ENCODE measurements around the gene AP1G2.

AP1G2 gene

DNA sequence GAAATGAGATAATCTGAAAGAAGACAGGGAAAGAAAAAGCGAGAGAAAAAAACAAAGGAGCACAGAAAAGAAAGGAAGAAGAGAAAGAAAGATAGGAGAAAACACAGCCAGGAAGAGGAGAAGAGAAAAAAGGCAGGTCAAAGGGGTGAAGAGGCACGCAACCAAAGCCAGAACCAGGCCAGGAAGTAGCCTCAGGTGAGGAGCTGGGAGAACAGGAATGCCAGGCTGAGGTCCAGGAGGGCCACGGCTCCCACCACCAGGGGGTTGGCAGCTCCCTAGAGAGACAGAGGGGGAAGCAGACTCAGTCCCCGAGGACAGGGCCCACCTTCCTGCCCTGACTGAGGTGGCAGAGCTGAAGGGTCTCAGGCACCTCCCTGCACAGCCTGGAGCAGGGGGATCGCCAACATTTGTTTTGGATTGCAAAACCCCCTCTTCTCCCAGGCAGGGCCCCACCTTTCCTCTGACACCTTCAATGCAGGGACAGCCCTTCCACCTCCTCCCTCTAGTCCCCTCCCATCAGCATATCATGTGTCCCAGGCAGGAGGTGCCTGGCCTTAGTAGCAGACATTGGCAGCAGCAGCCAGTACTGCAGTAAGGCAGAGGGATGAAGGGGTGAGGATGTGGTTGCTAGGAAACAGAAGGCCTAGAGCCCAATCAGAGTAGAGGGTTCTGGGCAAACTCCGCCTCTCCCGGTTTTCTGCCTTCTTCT lies 2.0 kb upstream of the AP1G2 start:
- no peak for TF ChIP-seq ZNF274 (IDR thresholded peaks at IDR 0.05; ENCODE audit: low read depth, low read length)
- H3K4me3 ChIP-seq (ENCODE audit: low read length), result no peak overlapping the region

DNA sequence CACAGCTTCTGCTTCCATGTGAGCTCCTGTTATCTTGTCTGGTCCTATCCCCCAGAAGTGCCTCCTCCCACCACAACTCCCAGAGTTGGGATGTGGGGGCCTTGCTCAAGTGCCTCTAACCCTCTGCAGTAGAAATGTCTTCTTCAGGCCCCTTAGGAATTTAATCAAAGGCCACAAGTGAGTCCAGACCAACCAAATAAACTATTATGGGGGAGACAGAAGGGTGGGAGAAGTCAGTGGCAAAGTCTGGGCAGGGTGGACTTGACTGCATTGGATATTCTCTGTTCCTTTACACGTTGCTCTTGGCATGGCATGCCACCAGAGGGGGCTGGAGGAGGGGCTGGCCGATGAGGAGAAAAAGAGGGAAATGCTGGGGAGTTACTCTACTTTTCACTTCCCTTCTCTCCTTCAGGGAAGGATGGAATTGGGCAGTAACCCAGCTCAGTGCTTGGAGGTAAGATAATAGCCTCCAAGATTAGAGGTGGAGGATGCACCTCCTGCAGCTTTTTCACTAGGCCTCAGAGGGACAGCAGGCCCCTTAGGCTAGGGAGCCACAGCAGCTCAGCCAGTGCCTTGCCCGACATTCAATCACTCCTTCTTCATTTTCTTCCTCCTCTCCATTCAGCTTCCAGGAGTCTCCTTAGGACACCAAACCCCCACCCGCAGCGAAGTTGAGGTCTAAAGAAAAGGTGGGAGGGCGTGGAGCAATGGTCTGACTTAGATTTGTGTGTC lies 1.2 kb upstream of the AP1G2 start:
- no peak overlapping the region; the same call in 1 of the 2 replicates for H3K4me3 ChIP-seq (ENCODE audit: low read length)
- no peak for TF ChIP-seq ZNF274 (IDR thresholded peaks at IDR 0.05; ENCODE audit: low read depth, low read length)

DNA sequence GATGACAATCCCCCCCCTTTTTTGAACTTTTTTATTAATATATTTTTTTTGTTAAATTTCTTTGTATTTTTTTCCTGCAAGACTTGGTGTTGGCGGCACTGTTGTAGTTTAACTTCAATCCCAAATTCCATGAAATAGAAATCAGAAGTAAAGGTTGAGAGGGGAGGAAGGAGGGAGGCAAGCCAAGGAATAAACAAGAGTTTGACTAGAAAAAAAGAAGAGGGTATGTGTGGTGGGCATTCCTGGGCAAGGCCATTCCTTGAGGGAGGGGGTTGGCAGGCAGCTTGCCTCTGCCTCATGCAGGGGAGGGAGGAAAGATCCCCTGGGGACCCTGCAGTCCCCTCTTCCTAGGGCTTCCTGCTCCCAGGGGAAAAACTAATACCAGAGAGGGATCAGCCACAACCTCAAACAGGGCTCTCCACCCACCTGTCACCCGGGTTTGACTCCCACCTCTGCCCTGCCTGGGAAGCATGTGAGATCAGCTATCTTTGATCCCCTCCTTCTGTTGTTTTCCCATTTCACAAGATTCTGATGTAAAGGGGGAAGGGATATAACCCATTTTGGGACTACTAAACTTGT lies 519 bp upstream of the AP1G2 start:
- H3K4me3 ChIP-seq (ENCODE audit: low read length), result peak overlapping the region; percentile 77; the same call in 1 of the 2 replicates
- TF ChIP-seq ZNF274 (IDR thresholded peaks at IDR 0.05; ENCODE audit: low read depth, low read length), result no peak

DNA sequence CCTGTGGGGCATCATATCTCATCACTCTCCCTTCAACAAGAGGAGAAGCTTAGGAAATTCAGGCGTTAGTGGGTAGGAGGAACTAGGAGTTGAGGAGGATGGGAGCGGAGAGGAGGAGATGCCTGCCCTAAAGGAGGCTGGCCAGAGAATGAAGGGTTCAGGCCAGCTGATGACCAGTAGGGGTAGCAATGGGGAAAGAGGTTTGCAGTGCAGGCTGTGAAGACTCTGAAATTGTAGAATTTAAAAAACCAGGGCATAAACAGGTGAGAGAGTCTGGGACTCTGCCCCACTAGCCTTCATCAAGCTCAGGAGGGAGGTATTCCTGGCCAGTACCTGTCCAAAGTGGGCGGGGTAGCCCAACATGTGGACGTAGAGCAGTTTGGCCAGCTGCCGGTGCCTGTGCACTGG lies 809 bp downstream of the AP1G2 start:
- H3K4me3 ChIP-seq (ENCODE audit: low read length), result peak overlapping the region; percentile 77
- no peak for TF ChIP-seq ZNF274 (IDR thresholded peaks at IDR 0.05; ENCODE audit: low read depth, low read length)

DNA sequence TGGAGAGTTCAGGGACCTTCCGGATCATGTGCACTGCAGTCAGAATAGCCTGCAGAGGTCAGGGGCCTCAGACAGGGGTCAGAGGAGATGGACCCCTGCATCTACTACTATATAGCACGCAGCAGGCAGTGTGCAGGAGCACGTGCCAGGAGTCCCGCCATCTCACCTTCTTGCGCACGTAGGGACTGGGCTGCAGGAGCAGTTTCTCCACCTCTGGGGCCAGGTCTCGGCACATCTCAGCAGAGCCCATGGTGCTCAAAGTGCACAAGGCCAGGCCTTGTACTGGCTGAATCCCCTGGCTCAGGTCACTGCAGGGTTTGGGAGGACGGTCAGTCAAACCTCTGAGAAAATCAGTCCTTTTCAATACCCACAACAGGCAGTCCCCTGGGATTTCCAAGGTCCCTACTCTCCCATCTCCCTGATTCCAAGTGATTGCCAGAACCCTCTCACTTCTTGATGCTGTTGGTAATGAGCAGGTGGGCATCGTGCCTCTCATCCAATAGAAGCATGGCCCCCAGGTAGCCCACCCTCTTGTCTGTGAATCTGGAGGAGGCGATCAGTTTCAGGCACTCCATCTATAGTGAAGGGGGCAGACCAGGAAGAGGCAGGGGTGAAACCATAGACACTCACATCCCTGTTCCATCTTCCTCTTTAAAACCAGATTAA lies 1.3 kb downstream of the AP1G2 start:
- no peak for TF ChIP-seq ZNF274 (IDR thresholded peaks at IDR 0.05; ENCODE audit: low read depth, low read length)
- peak overlapping the region; percentile 77; the same call in 1 of the 2 replicates for H3K4me3 ChIP-seq (ENCODE audit: low read length)

DNA sequence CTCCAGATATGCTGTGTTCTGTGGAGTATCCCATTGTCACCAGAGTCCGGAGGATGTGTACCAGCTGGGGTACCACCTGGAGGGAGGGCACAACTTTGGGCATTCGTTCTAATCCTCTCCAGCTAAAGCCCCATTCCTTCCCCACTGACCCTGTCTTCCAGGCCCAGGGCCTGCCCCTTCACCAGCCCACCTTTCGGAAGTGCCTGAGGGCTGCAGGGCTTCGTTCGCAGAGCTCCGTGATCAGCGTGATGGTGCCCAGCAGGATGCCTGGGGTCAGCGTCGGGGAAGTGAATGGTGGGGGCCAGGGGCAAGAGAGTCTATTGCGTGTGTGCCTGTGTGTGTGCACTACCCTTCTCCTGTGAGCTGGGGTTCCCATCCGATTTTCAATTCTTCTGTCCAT lies 2.0 kb downstream of the AP1G2 start:
- TF ChIP-seq ZNF274 (IDR thresholded peaks at IDR 0.05; ENCODE audit: low read depth, low read length), result no peak
- no peak overlapping the region for H3K4me3 ChIP-seq (ENCODE audit: low read length)

DNA sequence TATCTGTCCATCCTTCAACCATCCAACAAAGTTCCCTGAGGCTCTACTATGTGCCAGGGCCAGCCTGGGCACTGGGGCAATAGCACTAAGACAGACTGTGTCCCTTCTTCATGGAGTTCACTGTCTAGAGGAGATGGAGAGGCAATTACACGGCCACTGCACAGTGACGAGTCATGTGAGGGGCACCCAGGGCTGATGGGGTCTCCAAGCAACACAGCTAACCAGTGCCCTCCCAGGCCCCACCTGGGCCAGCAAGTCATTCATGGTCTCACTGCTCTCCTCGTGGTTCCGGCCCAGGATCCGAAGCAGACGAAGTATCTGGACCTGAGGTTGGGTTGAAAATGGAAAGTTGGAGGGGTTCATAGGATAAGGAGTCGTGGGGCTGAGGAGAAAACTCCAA lies 2.7 kb downstream of the AP1G2 start:
- H3K4me3 ChIP-seq (ENCODE audit: low read length), result no peak overlapping the region
- TF ChIP-seq ZNF274 (IDR thresholded peaks at IDR 0.05; ENCODE audit: low read depth, low read length), result no peak

DNA sequence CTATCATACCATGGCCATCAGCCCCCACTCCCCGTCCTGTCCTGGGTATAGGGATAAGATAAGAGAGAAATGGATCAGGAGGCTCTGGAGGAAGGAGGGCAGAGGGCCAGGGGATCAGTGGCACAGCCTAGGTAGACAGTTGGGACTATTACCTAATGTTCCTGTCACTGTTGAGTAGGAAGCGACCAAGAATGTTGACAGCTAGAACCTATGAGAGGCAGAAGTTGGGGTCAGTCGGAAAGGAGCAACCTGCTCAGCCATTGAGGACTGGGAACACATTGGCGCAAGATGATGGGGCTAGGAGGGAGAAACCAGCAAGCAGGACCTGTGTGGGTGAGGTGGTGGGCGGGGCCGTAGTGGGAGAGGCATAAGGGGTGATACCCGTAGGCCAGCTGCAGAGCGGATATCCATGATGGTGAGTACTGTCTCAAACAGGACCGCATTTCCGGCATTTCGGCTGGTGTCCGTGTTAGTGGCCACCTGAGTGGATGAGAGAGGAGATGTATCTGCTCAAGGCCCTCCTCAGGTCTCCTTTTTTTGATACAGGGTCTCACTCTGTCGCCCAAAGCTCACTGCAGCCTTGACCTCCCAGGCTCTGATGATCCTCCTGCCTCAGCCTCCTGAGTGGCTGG lies 3.3 kb downstream of the AP1G2 start:
- H3K4me3 ChIP-seq (ENCODE audit: low read length), result no peak overlapping the region
- TF ChIP-seq ZNF274 (IDR thresholded peaks at IDR 0.05; ENCODE audit: low read depth, low read length), result no peak

DNA sequence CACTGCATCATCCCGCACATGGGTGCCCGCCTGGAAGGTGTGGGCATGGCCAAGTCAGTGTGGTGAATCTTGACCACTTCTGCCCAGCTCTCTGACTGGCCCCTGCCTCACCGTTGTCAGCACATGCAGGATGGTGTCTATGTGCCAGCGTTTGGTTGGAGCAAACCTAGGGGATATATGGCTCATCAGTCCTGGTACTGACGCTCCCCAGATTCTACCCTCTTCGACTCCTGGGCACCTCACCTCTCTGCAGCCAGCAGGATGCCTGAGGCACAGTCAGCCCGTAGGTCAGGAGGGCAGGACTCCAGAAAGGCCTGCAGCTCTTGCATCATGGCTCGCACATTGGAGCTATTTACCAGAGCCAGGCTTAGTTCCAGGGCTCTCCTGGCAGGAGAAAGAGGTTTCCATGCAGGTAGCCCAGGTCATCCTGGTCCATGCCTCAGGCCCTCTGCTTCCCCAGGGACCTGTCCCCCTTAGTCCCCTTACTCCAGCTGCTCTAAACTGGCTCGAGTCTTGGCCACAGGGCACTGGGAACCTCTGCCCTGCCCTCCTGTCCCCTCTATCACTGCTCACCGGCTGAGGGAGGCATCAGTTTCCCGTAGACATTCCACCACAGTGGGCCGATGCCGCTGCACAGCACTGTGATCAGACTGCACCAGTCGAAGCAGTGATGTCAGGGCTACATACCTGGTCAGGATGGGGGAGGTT lies 4.0 kb downstream of the AP1G2 start:
- no peak for TF ChIP-seq ZNF274 (IDR thresholded peaks at IDR 0.05; ENCODE audit: low read depth, low read length)
- H3K4me3 ChIP-seq (ENCODE audit: low read length), result no peak overlapping the region

DNA sequence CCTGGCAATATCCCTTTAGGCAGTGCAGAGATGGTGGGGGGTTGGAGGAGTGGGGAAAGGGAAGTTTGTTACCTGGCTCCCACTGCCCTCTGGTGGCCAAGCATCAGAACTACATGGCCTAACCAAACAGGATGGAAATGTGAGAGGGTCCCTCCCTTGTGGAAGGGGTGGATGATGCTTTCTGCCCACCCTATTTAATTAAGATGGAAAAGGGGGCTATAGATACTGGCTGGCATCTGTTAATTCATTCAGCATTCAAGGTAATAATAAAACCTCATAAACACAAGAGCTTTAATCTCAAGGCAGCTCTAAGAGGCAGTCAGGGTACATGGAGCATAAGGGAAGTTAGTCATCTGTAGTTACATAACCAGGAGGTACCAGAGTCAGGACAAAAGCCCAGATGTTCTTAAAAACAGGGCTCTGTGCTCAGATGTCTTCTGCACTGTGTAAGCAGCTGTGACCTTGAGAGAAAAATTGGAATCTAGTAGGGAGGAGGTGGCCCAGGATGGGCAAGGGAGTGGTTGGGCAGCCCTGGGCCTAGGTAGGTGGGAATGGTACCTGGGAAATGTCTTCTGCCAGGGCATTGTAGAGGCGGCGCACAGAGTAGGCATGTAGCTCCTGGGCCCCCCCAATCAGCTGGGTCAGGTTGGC lies 4.6 kb downstream of the AP1G2 start:
- H3K4me3 ChIP-seq (ENCODE audit: low read length), result no peak overlapping the region
- no peak for TF ChIP-seq ZNF274 (IDR thresholded peaks at IDR 0.05; ENCODE audit: low read depth, low read length)

DNA sequence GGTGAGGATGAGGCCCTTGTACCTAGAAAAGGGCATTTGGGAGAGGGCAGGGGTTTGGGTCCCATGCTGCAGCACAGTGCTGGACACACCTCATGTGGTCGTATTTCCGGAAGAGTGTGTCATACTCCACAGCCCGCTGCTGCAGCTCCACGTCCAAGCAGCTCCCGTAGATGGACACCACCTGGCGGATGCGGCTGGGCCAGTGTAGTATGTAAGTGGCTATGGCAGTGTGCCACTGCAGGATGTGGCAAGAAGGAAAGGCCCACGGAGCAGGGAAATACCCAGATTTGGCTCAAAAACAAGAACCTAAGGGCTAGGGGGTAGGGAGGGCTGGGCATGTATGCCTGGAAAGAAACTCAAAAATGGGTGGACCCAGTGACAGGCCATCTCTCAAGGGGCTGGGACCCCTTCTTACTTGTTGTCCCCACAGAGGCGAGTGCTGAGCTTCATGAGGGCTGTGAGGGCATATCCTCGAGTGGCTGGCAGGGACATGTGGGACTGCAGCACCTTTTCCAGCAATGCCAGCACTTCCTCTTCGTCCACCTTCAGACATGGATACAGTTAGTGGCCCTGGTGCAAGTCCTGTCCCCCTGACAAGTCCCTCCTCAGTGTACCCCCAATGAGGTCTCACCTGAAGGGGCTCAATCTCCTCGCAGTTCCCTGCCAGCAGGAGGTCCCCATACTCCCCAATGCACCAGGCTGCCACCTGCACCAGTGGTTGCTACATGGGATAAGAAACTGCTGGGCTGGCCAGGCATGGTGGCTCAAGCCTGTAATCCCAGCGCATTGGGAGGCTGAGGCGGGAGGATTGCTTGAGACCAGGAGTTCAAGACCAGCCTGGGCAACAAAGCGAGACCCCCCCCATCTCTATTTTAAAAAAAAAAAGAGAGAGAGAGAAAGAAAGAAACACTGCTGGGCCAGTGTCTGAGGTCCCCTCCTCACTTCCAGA lies 5.4 kb downstream of the AP1G2 start:
- no peak overlapping the region for H3K4me3 ChIP-seq (ENCODE audit: low read length)
- no peak for TF ChIP-seq ZNF274 (IDR thresholded peaks at IDR 0.05; ENCODE audit: low read depth, low read length)

DNA sequence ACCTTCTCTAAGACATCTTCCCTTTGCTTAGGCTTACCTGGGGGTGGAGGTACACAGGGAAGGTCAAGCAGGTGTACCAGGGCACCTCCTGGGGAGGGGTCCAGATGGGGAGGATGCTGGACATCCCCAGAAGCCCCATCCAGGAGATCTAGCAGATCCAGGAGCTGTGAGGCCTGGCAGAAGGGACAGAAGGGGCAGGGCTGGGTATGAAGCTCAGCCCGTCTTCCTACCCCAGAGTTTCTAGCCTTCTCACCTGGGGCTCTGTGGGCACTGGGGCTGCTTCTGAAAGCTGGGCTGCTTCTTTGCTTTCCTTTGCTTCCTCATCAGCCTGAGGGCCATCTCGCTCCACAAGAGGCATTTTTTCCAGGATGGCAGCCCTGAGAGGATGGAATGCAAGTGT lies 6.3 kb downstream of the AP1G2 start:
- no peak for TF ChIP-seq ZNF274 (IDR thresholded peaks at IDR 0.05; ENCODE audit: low read depth, low read length)
- H3K4me3 ChIP-seq (ENCODE audit: low read length), result no peak overlapping the region

All from GM08714 (cell line).